Heart left ventricle (tissue), 16 donors: ENCODE results near the gene ESRRA. TPM values are rescaled to one million over a fixed set of nuclear protein-coding genes. Genes with fewer than 3 reads are reported as not detected.

Experiments used
- ATAC-seq, 4 donors: fragments of 200-7000 bp; cut with Tn5 transposase; one replicate each; pipeline ENCODE4 v1.9.1; 2020 to 2022; ENCODE audit warnings: moderate library complexity in 4 of 4, mild to moderate bottlenecking in 3 of 4, moderate number of reproducible peaks in 1 of 4
- DNase-seq, 5 donors: peaks; one replicate each; pipeline ENCODE4 v3.0.0-alpha.2; 2020
- H3K27ac ChIP-seq, 12 donors: fragments of 200-600 bp; sonication (generic) in 4 of 12; one replicate each; pipeline versions ENCODE4 v1.5.0 to v1.8.0; 2016 to 2022; ENCODE audit warnings: mild to moderate bottlenecking in 2 of 12
- H3K27me3 ChIP-seq, 9 donors: fragments of 200-600 bp; sonication (generic) in 2 of 9; one replicate each; pipeline versions ENCODE4 v1.5.1 to v1.8.0; 2016 to 2022; ENCODE audit warnings: mild to moderate bottlenecking in 3 of 9
- H3K36me3 ChIP-seq, 9 donors: fragments of 200-600 bp; sonication (generic) in 2 of 9; one replicate each; pipeline versions ENCODE4 v1.5.0 to v1.8.0; 2018 to 2022; ENCODE audit warnings: mild to moderate bottlenecking in 2 of 9
- H3K4me1 ChIP-seq, 12 donors: fragments of 200-600 bp; sonication (generic) in 4 of 12; one replicate each; pipeline versions ENCODE4 v1.5.0 to v1.8.0; 2016 to 2022; ENCODE audit warnings: mild to moderate bottlenecking in 3 of 12
- H3K4me3 ChIP-seq, 12 donors: fragments of 200-600 bp; sonication (generic) in 4 of 12; one replicate each; pipeline versions ENCODE4 v1.5.0 to v1.8.0; 2017 to 2022; ENCODE audit warnings: mild to moderate bottlenecking in 9 of 12, moderate library complexity in 4 of 12
- H3K9me3 ChIP-seq, 12 donors: fragments of 200-600 bp; sonication (generic) in 4 of 12; one replicate each; pipeline versions ENCODE4 v1.5.0 to v1.8.0; 2016 to 2022; ENCODE audit warnings: mild to moderate bottlenecking in 1 of 12
- CTCF ChIP-seq, 12 donors: fragments of 200-600 bp; sonication (generic) in 4 of 12; IDR thresholded peaks; one replicate each; pipeline versions ENCODE4 v1.5.0 to v1.8.0; 2018 to 2022; ENCODE audit warnings: antibody characterized with exemption in 12 of 12, mild to moderate bottlenecking in 5 of 12
- POLR2A ChIP-seq, 2 donors: fragments of 450-650 bp; IDR thresholded peaks; one replicate each; pipeline ENCODE4 v1.6.1; 2017; ENCODE audit warnings: antibody characterized with exemption in 2 of 2, mild to moderate bottlenecking in 2 of 2, moderate library complexity in 2 of 2
- WGBS, 4 donors: extraction: QIAGEN DNeasy Blood & Tissue Kit in 2 of 4; methylation state at CpG; one replicate each; pipeline versions ENCODE4 v1.1.5 to v1.1.7; 2013 to 2018; 5-methylcytosine and 5-hydroxymethylcytosine counted together
- intact Hi-C, 10 donors: fragments of 100-400 bp; cut with DNase I; formaldehyde crosslinking; loops; one replicate each; pipeline versions ENCODE4 v1.11.1 to v1.14.2; 2022
- polyA plus RNA-seq, 2 donors: library from polyadenylated mRNA; stranded (reverse); fragments of 200-250 nt; gene quantifications; one replicate each; pipeline ENCODE4 v1.2.3, GENCODE V29; 2013
- total RNA-seq, 9 donors: library from RNA; depleted of rRNA in 2 of 9; stranded (reverse); fragments of >200 nt in 2 of 9; fragmentation: NEBNext Ultra II Directional in 3 of 9; extraction: Animal tissue kit (Norgen Biotek cat#: 25700) in 3 of 9; gene quantifications; one replicate each; pipeline versions ENCODE4 v1.1.0 to v1.2.4, GENCODE V29; 2016 to 2023
- donor health status: ischemic (EF 13 %, LVEDD 7.1; RV severe dilation, severe dysfunction).
- donor health status: healthy with polysubstance abuse.
- donor health status: DM: no; HTN: yes; CAD: no.
- donor health status: DM: no; HTN: no; CAD: no.
- donor health status: ischemic (EF 25% LVEDD 6.9; RV normal size, moderate dysfunction).
- donor health status: ischemic (EF 25% LVEDD 5.7; RV mildly dilated, moderate dysfunction).
- donor health status: healthy.
- donor health status: DM: yes; HTN: yes; CAD: no.
- donor health status: ischemic (EF 35%, LVEDD 5.7; RV mildly dilated, moderate dysfunction).
- donor health status: nonischemic (EF 11% LVEDD 7.7; RV severe dilation, severe dysfunction).
- donor health status: DM: yes; HTN: yes; CAD: no.
- donor health status: PGD.
- donor health status: ischemic (EF 29% LVEDD 5.4; RV normal size, mild dysfunction).
- donor health status: nonischemic (EF 23%, LVEDD 6.1; RV moderate dilation, normal function).

ESRRA gene
- total and polyA plus RNA-seq, 11 donors: 94.0 to 291 (median 186) TPM

- TF ChIP-seq CTCF (IDR thresholded peaks at IDR 0.05): no peak
- no peak for TF ChIP-seq POLR2A (IDR thresholded peaks at IDR 0.05)
- Histone ChIP-seq H3K9me3 (no peaks in the 10 kb centered on the region), H3K27me3 (peaks cover 8 to 18% (median 12%) of the 10 kb centered on the region in 9 donors), H3K27ac (no peak overlapping the region), H3K4me1 (peaks cover 4 to 46% (median 24%) of the 10 kb centered on the region in 12 donors), H3K4me3 (no peak overlapping the region), H3K36me3 (peaks cover 0 to 14% (median 0%) of the 10 kb centered on the region in 9 donors)
- ATAC-seq (no peak), DNase-seq (peak in 1 of 5 donors; percentile 21)
- 90 to 93% (median 92%) methylated on average over 9 of the region's 9 CpGs for WGBS, 4 donors
- intact Hi-C loops: no loop called here
Observed at GRCh38 chr11:64286801-64287159, 18.5 kb upstream of the ESRRA start.

GRCh38 chr11:64287676-64288352 lies 17.5 kb upstream of the ESRRA start:
- Histone ChIP-seq H3K36me3 (peaks cover 0 to 6% (median 0%) of the 10 kb centered on the region in 9 donors), H3K27me3 (peaks cover 18 to 28% (median 22%) of the 10 kb centered on the region in 9 donors), H3K4me3 (no peak overlapping the region), H3K27ac (no peak overlapping the region), H3K4me1 (peaks cover 4 to 48% (median 30%) of the 10 kb centered on the region in 12 donors), H3K9me3 (no peaks in the 10 kb centered on the region)
- intact Hi-C loops: no loop called here
- 95 to 99% (median 96%) methylated on average over 23 to 33 of the region's 33 CpGs for WGBS, 4 donors
- TF ChIP-seq POLR2A (IDR thresholded peaks at IDR 0.05) (no peak), CTCF (IDR thresholded peaks at IDR 0.05) (no peak)
- DNase-seq (peak in 1 of 5 donors; percentile 18), ATAC-seq (no peak)

GRCh38 chr11:64288353-64288750 lies 17.0 kb upstream of the ESRRA start:
- 91 to 97% (median 92%) methylated on average over 5 to 9 of the region's 9 CpGs for WGBS, 4 donors
- no peak overlapping the region for H3K4me3 ChIP-seq
- H3K36me3 ChIP-seq: peaks cover 0 to under 1% (median 0%) of the 10 kb centered on the region in 9 donors
- intact Hi-C loops: no loop called here
- no peak for TF ChIP-seq POLR2A (IDR thresholded peaks at IDR 0.05)
- TF ChIP-seq CTCF (IDR thresholded peaks at IDR 0.05): no peak
- ATAC-seq: no peak
- DNase-seq: peak in 1 of 5 donors; percentile 13
- H3K4me1 ChIP-seq: peaks cover 4 to 43% (median 26%) of the 10 kb centered on the region in 12 donors
- peaks cover 18 to 33% (median 27%) of the 10 kb centered on the region in 9 donors for H3K27me3 ChIP-seq
- H3K9me3 ChIP-seq: no peaks in the 10 kb centered on the region
- H3K27ac ChIP-seq: no peak overlapping the region

GRCh38 chr11:64289002-64289564 lies 16.2 kb upstream of the ESRRA start:
- Histone ChIP-seq H3K27ac (no peak overlapping the region), H3K4me1 (peaks cover 4 to 36% (median 19%) of the 10 kb centered on the region in 12 donors), H3K4me3 (no peak overlapping the region), H3K36me3 (no peaks in the 10 kb centered on the region), H3K9me3 (no peaks in the 10 kb centered on the region), H3K27me3 (peaks cover 18 to 41% (median 28%) of the 10 kb centered on the region in 9 donors)
- ATAC-seq (no peak), DNase-seq (peak in 1 of 5 donors; percentile 15)
- intact Hi-C loops: no loop called here
- WGBS, 4 donors: 93 to 97% (median 94%) methylated on average over 9 to 13 of the region's 13 CpGs
- TF ChIP-seq CTCF (IDR thresholded peaks at IDR 0.05) (no peak), POLR2A (IDR thresholded peaks at IDR 0.05) (no peak)
